D721Med (cell line): ENCODE results near the gene MOK.
A peak's percentile ranks its signal among the peaks of the same experiment; 100 is the strongest.

ENCODE experiments used
- DNase-seq: peaks from one replicate; pipeline ENCODE4 v3.0.0; 2011; ENCODE audit warnings: low spot score; ENCODE audit not compliant: insufficient read length
- FAIRE-seq: peaks from 2 replicates; lab custom pipeline; 2011; peaks lifted over from hg19 to GRCh38; lab: Jason Lieb, UNC
- CTCF ChIP-seq: IDR thresholded peaks from 2 replicates; pipeline ENCODE4 v1.5.1; 2012; ENCODE audit warnings: mild to moderate bottlenecking, control low read depth; ENCODE audit not compliant: insufficient read depth; ENCODE audit errors: missing control alignments

The MOK gene

GRCh38 chr14:102295270-102295669 lies 9.7 kb downstream of the MOK start:
- DNase-seq: no peak
- TF ChIP-seq CTCF: peak; percentile 22
- peak; percentile 48 for FAIRE-seq

GRCh38 chr14:102293781-102294180 lies 11.2 kb downstream of the MOK start:
- DNase-seq (no peak), FAIRE-seq (no peak)
- TF ChIP-seq CTCF: no peak

GRCh38 chr14:102292441-102292840 lies 12.5 kb downstream of the MOK start:
- FAIRE-seq (no peak), DNase-seq (no peak)
- no peak for TF ChIP-seq CTCF

GRCh38 chr14:102288139-102288538 lies 16.8 kb downstream of the MOK start:
- no peak for DNase-seq
- no peak for FAIRE-seq
- no peak for TF ChIP-seq CTCF

GRCh38 chr14:102285106-102285505 lies 19.9 kb downstream of the MOK start:
- no peak for FAIRE-seq
- no peak for TF ChIP-seq CTCF
- no peak for DNase-seq

GRCh38 chr14:102283631-102284129 lies 21.3 kb downstream of the MOK start:
- DNase-seq (no peak), FAIRE-seq (no peak)
- TF ChIP-seq CTCF: no peak

GRCh38 chr14:102282751-102283465 lies 22.1 kb downstream of the MOK start:
- TF ChIP-seq CTCF: no peak
- no peak for DNase-seq
- no peak for FAIRE-seq
